Fibroblast of lung (primary cell): ENCODE data around the gene POGLUT2. TPM values are rescaled to one million over a fixed set of nuclear protein-coding genes. Genes with fewer than 3 reads are reported as not detected.

Experiments
- DNase-seq, 2 donors: peaks; one replicate each; pipeline versions ENCODE4 v3.0.0 to v3.0.0-alpha.2; 2010; ENCODE audit warnings: low read depth in 2 of 2
- H2AFZ ChIP-seq: 2 replicates; pipeline ENCODE4 v1.5.1; 2012; ENCODE audit warnings: low read length, control low read depth, inconsistent platforms
- H3K27ac ChIP-seq: 2 replicates; pipeline ENCODE4 v1.5.1; 2011; ENCODE audit warnings: low read length, control low read depth; ENCODE audit not compliant: insufficient read depth
- H3K27me3 ChIP-seq: 2 replicates; pipeline ENCODE4 v1.5.1; 2011; ENCODE audit warnings: mild to moderate bottlenecking, low read length; ENCODE audit not compliant: control insufficient read depth, insufficient read depth
- H3K36me3 ChIP-seq: 2 replicates; pipeline ENCODE4 v1.5.1; 2011; ENCODE audit warnings: low read length; ENCODE audit not compliant: control insufficient read depth, insufficient read depth
- H3K4me1 ChIP-seq: 2 replicates; pipeline ENCODE4 v1.5.1; 2011; ENCODE audit warnings: low read length; ENCODE audit not compliant: control insufficient read depth, insufficient read depth; ENCODE audit errors: extremely low read depth
- H3K4me2 ChIP-seq: 2 replicates; pipeline ENCODE4 v1.5.1; 2011; ENCODE audit warnings: low read length, control low read depth; ENCODE audit not compliant: insufficient read depth; ENCODE audit errors: extremely low read depth
- H3K4me3 ChIP-seq, 4 experiments: fragments of 200-600 bp in 1 of 4; sonication (generic) in 1 of 4; replicated peaks in 1 of 4; 2 replicates each; pipeline ENCODE4 v1.5.1; 2011 to 2016; ENCODE audit warnings: low read length in 4 of 4, low read depth in 3 of 4, mild to moderate bottlenecking in 3 of 4, control low read depth in 2 of 4, inconsistent platforms in 1 of 4, mixed read lengths in 1 of 4; ENCODE audit not compliant: insufficient read depth in 1 of 4; ENCODE audit errors: control extremely low read depth in 1 of 4
- H3K79me2 ChIP-seq: 2 replicates; pipeline ENCODE4 v1.5.1; 2012; ENCODE audit warnings: mild to moderate bottlenecking, low read length, inconsistent platforms; ENCODE audit not compliant: control insufficient read depth, insufficient read depth
- H3K9ac ChIP-seq: 2 replicates; pipeline ENCODE4 v1.5.1; 2011; ENCODE audit warnings: mild to moderate bottlenecking, low read length, control low read depth; ENCODE audit not compliant: insufficient read depth
- H3K9me3 ChIP-seq: 2 replicates; pipeline ENCODE4 v1.5.1; 2012; ENCODE audit warnings: low read depth, low read length; ENCODE audit not compliant: control insufficient read depth, insufficient read depth
- H4K20me1 ChIP-seq: 2 replicates; pipeline ENCODE4 v1.5.1; 2011; ENCODE audit warnings: low read length; ENCODE audit not compliant: control insufficient read depth, insufficient read depth; ENCODE audit errors: extremely low read depth
- CTCF ChIP-seq, 2 donors: IDR thresholded peaks in 1 of 2; conservative IDR thresholded peaks in 1 of 2; 1 replicate in 1 of 2; 2 replicates in 1 of 2; pipeline ENCODE4 v1.5.1; 2011 to 2012; ENCODE audit warnings: low read length in 2 of 2, control low read depth in 1 of 2, inconsistent platforms in 1 of 2, low read depth in 1 of 2, mild to moderate bottlenecking in 1 of 2
- EZH2 ChIP-seq: IDR thresholded peaks from 2 replicates; pipeline ENCODE4 v1.5.1; 2012; ENCODE audit warnings: low read length, control low read depth, mild to moderate bottlenecking; ENCODE audit errors: missing control alignments
- polyA plus RNA-seq, 2 donors: library from polyadenylated mRNA; depleted of rRNA in 1 of 2; stranded (reverse) in 1 of 2; unstranded in 1 of 2; fragments of >200 nt; gene quantifications; 2 replicates each; pipeline ENCODE4 v1.2.1, GENCODE V29; 2011 to 2012; ENCODE audit warnings: missing spikeins in 1 of 2
- total RNA-seq: library from RNA; depleted of rRNA; stranded (reverse); fragments of >200 nt; gene quantifications from 2 replicates; pipeline ENCODE4 v1.2.1, GENCODE V29; 2014

POGLUT2 gene
- total and polyA plus RNA-seq, 2 donors (not counting 1 experiment from before 2014, with no cell fraction given) = 11.7 to 18.1 TPM

GRCh38 chr13:102816708-102817107 lies 17.9 kb upstream of the POGLUT2 start:
- DNase-seq = peak in 1 of 2 donors; percentile 11
- H2AFZ ChIP-seq = no peak overlapping the region
- peaks cover 3% of the 10 kb centered on the region for H3K4me1 ChIP-seq
- H3K27me3 ChIP-seq = no peaks in the 10 kb centered on the region
- H3K36me3 ChIP-seq = peaks cover 1% of the 10 kb centered on the region
- H3K4me3 ChIP-seq = no peak overlapping the region
- no peaks in the 10 kb centered on the region for H4K20me1 ChIP-seq
- TF ChIP-seq EZH2 = no peak
- no peak for TF ChIP-seq CTCF (conservative IDR thresholded peaks at IDR 0.05 in 1 of 2, IDR thresholded peaks at IDR 0.05 in 1 of 2; ENCODE audit: low read depth in 1 of 2, low read length in 2 of 2)
- peaks cover 23% of the 10 kb centered on the region for H3K79me2 ChIP-seq
- H3K9me3 ChIP-seq = no peaks in the 10 kb centered on the region
- H3K4me2 ChIP-seq = no peak overlapping the region
- H3K9ac ChIP-seq = no peak overlapping the region
- H3K27ac ChIP-seq = no peak overlapping the region

- H3K4me2 ChIP-seq = no peak overlapping the region
These were observed 17.0 kb upstream of the POGLUT2 start for GRCh38 chr13:102815788-102816187.

GRCh38 chr13:102814793-102815192 lies 16.0 kb upstream of the POGLUT2 start:
- H2AFZ ChIP-seq = no peak overlapping the region
- H3K36me3 ChIP-seq = no peaks in the 10 kb centered on the region
- no peak overlapping the region for H3K4me3 ChIP-seq
- no peak for DNase-seq
- H4K20me1 ChIP-seq = no peaks in the 10 kb centered on the region
- no peak overlapping the region for H3K27ac ChIP-seq
- no peaks in the 10 kb centered on the region for H3K27me3 ChIP-seq
- no peak overlapping the region for H3K4me2 ChIP-seq
- no peaks in the 10 kb centered on the region for H3K9me3 ChIP-seq
- H3K79me2 ChIP-seq = peaks cover 25% of the 10 kb centered on the region
- H3K4me1 ChIP-seq = peaks cover 3% of the 10 kb centered on the region
- TF ChIP-seq CTCF (conservative IDR thresholded peaks at IDR 0.05 in 1 of 2, IDR thresholded peaks at IDR 0.05 in 1 of 2; ENCODE audit: low read depth in 1 of 2, low read length in 2 of 2) = no peak
- TF ChIP-seq EZH2 = no peak
- no peak overlapping the region for H3K9ac ChIP-seq

More at GRCh38 chr13:102815788-102816187, 17.0 kb upstream of the POGLUT2 start:
- DNase-seq = no peak
- TF ChIP-seq CTCF (conservative IDR thresholded peaks at IDR 0.05 in 1 of 2, IDR thresholded peaks at IDR 0.05 in 1 of 2; ENCODE audit: low read depth in 1 of 2, low read length in 2 of 2) (no peak), EZH2 (no peak)
- Histone ChIP-seq H3K27ac (no peak overlapping the region), H4K20me1 (no peaks in the 10 kb centered on the region), H3K36me3 (peaks cover 1% of the 10 kb centered on the region), H3K27me3 (no peaks in the 10 kb centered on the region), H3K4me1 (peaks cover 3% of the 10 kb centered on the region), H3K9ac (no peak overlapping the region), H3K79me2 (peaks cover 23% of the 10 kb centered on the region), H3K9me3 (no peaks in the 10 kb centered on the region), H3K4me3 (no peak overlapping the region), H2AFZ (no peak overlapping the region)
